ENCODE measurements around the gene METTL13.

DNA sequence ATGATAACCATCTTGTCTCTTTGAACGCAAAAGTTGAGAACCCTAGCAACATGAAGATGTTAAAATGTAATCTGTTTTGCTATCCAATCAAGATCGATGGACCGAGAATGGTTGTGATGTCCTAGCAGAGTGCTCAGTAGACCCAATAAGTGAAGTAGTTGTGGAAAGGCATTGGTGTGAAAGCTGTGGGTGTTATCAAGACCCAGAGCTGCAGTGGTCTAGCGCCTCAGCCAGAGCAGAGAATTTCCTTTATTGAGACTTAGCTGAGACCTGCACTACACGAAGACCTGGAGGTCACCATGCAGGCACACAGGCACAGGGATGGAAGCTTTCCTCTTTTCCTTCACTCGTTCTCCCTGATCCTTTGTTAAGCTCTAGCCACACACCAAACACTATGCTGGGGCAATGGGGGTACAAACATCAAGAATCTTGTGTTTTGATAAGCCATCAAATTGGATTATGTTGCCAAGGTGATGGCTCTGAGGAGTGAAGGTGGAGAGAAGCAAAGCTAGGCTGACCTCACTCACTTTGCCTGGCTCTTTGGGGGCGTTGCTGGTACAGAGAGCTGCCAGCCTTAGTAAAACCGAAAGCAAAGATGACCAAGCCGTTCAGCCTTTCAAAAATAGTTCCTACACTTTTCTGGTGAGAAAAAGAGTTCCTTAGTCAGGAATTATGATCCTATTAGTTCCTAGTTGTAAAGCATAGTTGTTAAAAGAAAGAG is 24.1 kb downstream of the METTL13 start:
- TF ChIP-seq, protein P1, sequence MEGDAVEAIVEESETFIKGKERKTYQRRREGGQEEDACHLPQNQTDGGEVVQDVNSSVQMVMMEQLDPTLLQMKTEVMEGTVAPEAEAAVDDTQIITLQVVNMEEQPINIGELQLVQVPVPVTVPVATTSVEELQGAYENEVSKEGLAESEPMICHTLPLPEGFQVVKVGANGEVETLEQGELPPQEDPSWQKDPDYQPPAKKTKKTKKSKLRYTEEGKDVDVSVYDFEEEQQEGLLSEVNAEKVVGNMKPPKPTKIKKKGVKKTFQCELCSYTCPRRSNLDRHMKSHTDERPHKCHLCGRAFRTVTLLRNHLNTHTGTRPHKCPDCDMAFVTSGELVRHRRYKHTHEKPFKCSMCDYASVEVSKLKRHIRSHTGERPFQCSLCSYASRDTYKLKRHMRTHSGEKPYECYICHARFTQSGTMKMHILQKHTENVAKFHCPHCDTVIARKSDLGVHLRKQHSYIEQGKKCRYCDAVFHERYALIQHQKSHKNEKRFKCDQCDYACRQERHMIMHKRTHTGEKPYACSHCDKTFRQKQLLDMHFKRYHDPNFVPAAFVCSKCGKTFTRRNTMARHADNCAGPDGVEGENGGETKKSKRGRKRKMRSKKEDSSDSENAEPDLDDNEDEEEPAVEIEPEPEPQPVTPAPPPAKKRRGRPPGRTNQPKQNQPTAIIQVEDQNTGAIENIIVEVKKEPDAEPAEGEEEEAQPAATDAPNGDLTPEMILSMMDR (IDR thresholded peaks at IDR 0.05) = no peak
- TF ChIP-seq POLR2A (IDR thresholded peaks at IDR 0.05) = no peak
